Measurements from ENCODE around the gene UPK3BL1. TPM values are rescaled to one million over a fixed set of nuclear protein-coding genes. Genes with fewer than 3 reads are reported as not detected.
"Not testable (repeated sequence)": the region's sequence is repeated elsewhere in the genome, so short reads cannot be mapped to it uniquely, and the experiment has no call there.

UPK3BL1 gene
- polyA plus RNA-seq, 2 donors = 91.5 to 366 TPM

DNA sequence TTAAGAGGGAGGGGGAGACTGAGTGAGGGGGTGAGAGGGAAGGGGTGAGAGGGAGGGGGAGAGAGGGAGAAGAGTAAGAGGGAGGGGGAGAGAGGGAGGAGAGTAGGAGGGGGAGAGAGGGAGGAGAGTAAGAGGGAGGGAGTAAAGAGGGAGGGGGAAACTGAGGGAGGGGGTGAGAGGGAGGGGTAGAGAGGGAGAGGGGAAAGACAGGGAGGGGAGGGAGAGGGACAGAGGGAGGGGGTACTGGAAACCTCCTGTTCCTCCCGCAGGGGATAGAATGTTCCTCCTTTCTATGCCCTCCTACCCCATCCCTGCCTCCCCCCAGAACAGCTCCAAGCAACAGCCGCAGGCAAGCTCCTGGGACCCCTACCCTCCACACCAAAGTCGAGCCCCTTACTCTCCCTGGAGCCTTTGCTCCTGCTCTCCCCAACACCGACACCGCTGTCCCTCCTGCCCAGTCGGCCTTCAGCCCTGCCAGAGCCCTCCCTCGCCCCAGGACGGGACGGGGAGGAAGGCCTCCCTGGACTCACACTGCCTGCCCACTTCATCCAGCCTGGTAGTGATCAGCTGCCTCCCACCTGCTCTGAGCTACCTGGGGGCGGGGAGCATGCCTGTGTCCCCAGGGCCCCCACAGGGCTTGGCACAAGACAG lies 30.8 kb downstream of the UPK3BL1 start:
- H3K36me3 ChIP-seq (ENCODE audit: control insufficient read depth in 2 of 2, insufficient read depth in 2 of 2, low read length in 1 of 2); H3K4me1 ChIP-seq (ENCODE audit: control insufficient read depth in 2 of 2, insufficient read depth in 2 of 2, low read length in 1 of 2); H3K27me3 ChIP-seq (ENCODE audit: control insufficient read depth in 1 of 2, insufficient read depth in 2 of 2, low read length in 2 of 2); H3K9me3 ChIP-seq (ENCODE audit: control insufficient read depth in 2 of 2, insufficient read depth in 1 of 2, low read depth in 1 of 2, low read length in 1 of 2); H3K4me3 ChIP-seq (ENCODE audit: low read depth in 1 of 2, low read length in 2 of 2): not testable (repeated sequence)
- 27 to 35% methylated on average over 6 to 7 of the region's 10 CpGs for WGBS, 2 donors
- H3K27ac ChIP-seq (ENCODE audit: low read depth in 2 of 2, low read length in 1 of 2) = peak overlapping the region in 1 of 2 donors; percentile 15

DNA sequence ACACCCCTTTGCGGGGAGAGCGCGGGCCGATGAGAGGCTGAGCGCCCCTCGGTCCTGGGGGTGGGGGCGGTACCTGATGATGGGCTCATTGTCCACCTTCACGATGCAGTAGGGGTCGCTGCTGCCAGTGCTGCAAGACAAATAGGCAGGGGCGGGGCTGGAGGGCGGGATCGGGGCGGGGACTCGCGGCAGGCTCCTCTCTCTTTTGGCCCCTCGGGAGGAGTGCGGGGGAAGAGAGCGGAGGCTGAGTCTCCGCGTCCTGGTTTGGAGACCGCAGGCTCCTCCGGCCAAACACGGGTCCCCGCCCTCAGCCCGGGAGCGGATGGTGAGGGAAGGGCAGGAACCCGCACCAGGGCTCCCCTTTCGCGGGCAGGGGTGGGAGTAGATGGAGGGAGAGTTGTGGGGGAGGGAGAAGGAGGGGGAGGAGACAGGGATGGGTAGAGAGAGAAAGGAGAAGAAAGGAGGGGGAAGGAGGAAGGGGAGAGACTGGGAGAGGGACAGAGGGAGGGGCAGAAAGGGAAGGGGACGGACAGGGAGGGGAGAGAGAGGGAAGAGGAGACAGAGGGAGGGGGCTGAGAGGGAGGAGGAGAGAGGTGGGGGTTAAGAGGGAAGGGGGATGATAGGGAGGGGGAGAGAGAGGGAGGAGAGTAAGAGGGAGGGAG lies 31.4 kb downstream of the UPK3BL1 start:
- not testable (repeated sequence) for H3K36me3 ChIP-seq (ENCODE audit: control insufficient read depth in 2 of 2, insufficient read depth in 2 of 2, low read length in 1 of 2); H3K4me3 ChIP-seq (ENCODE audit: low read depth in 1 of 2, low read length in 2 of 2); H3K4me1 ChIP-seq (ENCODE audit: control insufficient read depth in 2 of 2, insufficient read depth in 2 of 2, low read length in 1 of 2); H3K27ac ChIP-seq (ENCODE audit: low read depth in 2 of 2, low read length in 1 of 2); H3K9me3 ChIP-seq (ENCODE audit: control insufficient read depth in 2 of 2, insufficient read depth in 1 of 2, low read depth in 1 of 2, low read length in 1 of 2); H3K27me3 ChIP-seq (ENCODE audit: control insufficient read depth in 1 of 2, insufficient read depth in 2 of 2, low read length in 2 of 2)
- WGBS, 2 donors = no CpG with 5 or more reads among the region's 30 CpGs

DNA sequence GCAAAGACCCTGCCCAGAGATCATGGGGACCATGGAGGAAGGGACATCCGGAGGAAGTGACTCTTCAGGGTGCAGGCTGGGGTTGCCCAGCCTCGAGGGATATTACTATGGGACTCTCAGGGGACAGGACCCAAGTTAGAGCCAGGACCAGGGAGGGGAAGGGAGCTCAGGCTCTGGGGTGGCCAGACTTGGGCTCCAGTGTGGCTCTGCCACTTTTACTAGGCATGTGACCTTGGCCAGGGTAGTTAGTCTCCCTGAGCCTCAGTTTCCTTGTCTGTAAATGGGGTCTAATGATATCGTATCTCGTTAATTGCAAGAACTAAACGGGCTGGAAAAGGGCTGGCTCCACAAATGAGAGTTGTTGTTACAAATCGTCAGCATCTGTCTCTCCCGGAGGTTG lies 32.1 kb downstream of the UPK3BL1 start:
- not testable (repeated sequence) for H3K4me1 ChIP-seq (ENCODE audit: control insufficient read depth in 2 of 2, insufficient read depth in 2 of 2, low read length in 1 of 2); H3K36me3 ChIP-seq (ENCODE audit: control insufficient read depth in 2 of 2, insufficient read depth in 2 of 2, low read length in 1 of 2); H3K9me3 ChIP-seq (ENCODE audit: control insufficient read depth in 2 of 2, insufficient read depth in 1 of 2, low read depth in 1 of 2, low read length in 1 of 2); H3K27me3 ChIP-seq (ENCODE audit: control insufficient read depth in 1 of 2, insufficient read depth in 2 of 2, low read length in 2 of 2); H3K4me3 ChIP-seq (ENCODE audit: low read depth in 1 of 2, low read length in 2 of 2)
- no CpG with 5 or more reads among the region's 7 CpGs for WGBS, 2 donors
- peak overlapping the region in 1 of 2 donors; percentile 21 for H3K27ac ChIP-seq (ENCODE audit: low read depth in 2 of 2, low read length in 1 of 2)

DNA sequence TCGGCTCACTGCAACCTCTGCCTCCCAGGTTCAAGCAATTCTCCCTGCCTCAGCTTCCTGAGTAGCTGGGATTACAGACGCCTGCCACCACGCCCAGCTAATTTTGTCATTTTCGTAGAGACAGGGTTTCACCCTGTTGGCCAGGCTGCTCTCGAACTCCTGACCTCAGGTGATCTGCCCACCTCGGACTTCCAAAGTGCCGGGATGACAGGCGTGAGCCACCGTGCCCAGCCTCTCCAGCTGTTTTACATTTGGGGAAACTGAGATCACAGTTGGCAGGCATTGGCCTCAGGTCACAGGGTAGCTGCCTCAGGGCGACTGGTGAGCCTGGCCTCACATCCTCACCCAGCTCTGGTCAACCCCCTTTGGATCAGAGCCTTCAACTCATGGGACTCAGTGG lies 32.9 kb downstream of the UPK3BL1 start:
- WGBS, 2 donors = 54 to 67% methylated on average over 5 to 6 of the region's 10 CpGs

DNA sequence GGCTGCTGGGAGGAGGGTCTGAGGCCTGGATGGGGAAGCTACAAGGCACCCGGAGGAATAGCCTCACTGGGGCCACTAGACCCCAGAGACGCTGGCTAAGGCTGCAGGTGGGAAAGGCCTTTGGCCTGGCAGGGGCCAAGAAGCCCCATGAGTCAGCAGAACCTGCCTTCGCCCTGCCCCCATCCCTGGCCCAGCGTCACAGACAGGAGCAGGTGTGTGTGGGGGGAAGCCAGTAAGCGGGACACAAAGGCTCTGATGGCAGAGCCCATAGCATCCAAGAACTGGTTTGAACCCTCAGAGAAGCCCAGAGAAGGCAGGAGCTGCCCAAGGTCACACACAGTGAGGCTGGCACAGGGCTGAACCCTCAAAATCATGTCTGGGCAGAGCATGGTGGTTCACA lies 35.7 kb downstream of the UPK3BL1 start:
- H3K4me3 ChIP-seq (ENCODE audit: low read depth in 1 of 2, low read length in 2 of 2); H3K27me3 ChIP-seq (ENCODE audit: control insufficient read depth in 1 of 2, insufficient read depth in 2 of 2, low read length in 2 of 2); H3K4me1 ChIP-seq (ENCODE audit: control insufficient read depth in 2 of 2, insufficient read depth in 2 of 2, low read length in 1 of 2); H3K36me3 ChIP-seq (ENCODE audit: control insufficient read depth in 2 of 2, insufficient read depth in 2 of 2, low read length in 1 of 2); H3K9me3 ChIP-seq (ENCODE audit: control insufficient read depth in 2 of 2, insufficient read depth in 1 of 2, low read depth in 1 of 2, low read length in 1 of 2); H3K27ac ChIP-seq (ENCODE audit: low read depth in 2 of 2, low read length in 1 of 2): not testable (repeated sequence)
- no CpG with 5 or more reads among the region's 5 CpGs for WGBS, 2 donors

More for the DNA sequence above, 32.9 kb downstream of the UPK3BL1 start:
- not testable (repeated sequence) for H3K27ac ChIP-seq (ENCODE audit: low read depth in 2 of 2, low read length in 1 of 2); H3K4me3 ChIP-seq (ENCODE audit: low read depth in 1 of 2, low read length in 2 of 2); H3K4me1 ChIP-seq (ENCODE audit: control insufficient read depth in 2 of 2, insufficient read depth in 2 of 2, low read length in 1 of 2); H3K9me3 ChIP-seq (ENCODE audit: control insufficient read depth in 2 of 2, insufficient read depth in 1 of 2, low read depth in 1 of 2, low read length in 1 of 2); H3K27me3 ChIP-seq (ENCODE audit: control insufficient read depth in 1 of 2, insufficient read depth in 2 of 2, low read length in 2 of 2); H3K36me3 ChIP-seq (ENCODE audit: control insufficient read depth in 2 of 2, insufficient read depth in 2 of 2, low read length in 1 of 2)

DNA sequence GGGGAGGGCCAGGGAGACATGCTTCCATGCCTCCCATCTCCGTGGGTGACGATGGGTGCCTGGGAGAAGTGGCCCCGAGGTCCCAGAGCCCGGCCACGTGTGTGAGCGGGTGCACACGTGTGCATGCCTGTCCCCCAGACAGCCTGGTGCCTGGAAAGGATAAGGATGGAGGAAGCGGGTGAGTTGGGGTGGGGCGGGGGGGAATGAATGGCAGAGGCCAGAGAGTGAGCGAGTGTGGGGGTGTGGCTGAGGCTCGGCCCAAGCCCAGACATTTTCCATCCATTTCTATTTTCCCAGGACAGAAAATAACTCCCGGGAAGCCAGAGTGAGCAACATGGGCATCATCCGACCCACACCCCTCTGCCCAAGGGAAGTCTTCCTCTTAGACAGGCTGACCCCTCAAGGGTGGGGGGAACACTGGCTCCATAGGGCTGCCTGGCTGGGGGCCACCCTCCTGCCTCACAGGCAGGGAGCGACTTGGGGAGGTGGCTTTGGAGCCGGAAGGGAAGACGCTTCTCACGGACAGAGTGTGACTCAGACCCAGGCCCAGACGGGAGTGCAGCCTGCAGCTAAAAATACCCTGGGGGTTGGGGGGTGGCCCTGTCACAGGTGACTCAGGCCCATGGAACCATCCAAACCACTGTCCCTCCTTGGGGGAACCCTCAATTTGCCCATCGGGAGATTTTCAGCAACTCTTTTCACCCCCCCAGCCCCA lies 38.0 kb downstream of the UPK3BL1 start:
- not testable (repeated sequence) for H3K4me3 ChIP-seq (ENCODE audit: low read depth in 1 of 2, low read length in 2 of 2); H3K27ac ChIP-seq (ENCODE audit: low read depth in 2 of 2, low read length in 1 of 2); H3K36me3 ChIP-seq (ENCODE audit: control insufficient read depth in 2 of 2, insufficient read depth in 2 of 2, low read length in 1 of 2); H3K4me1 ChIP-seq (ENCODE audit: control insufficient read depth in 2 of 2, insufficient read depth in 2 of 2, low read length in 1 of 2); H3K27me3 ChIP-seq (ENCODE audit: control insufficient read depth in 1 of 2, insufficient read depth in 2 of 2, low read length in 2 of 2); H3K9me3 ChIP-seq (ENCODE audit: control insufficient read depth in 2 of 2, insufficient read depth in 1 of 2, low read depth in 1 of 2, low read length in 1 of 2)
- 22% methylated on average over 5 of the region's 19 CpGs; no CpG with 5 or more reads in 1 of the 2 donors for WGBS, 2 donors

GRCh38 chr7:102602317-102602716 lies 40.3 kb downstream of the UPK3BL1 start:
- H3K27me3 ChIP-seq (ENCODE audit: control insufficient read depth in 1 of 2, insufficient read depth in 2 of 2, low read length in 2 of 2); H3K9me3 ChIP-seq (ENCODE audit: control insufficient read depth in 2 of 2, insufficient read depth in 1 of 2, low read depth in 1 of 2, low read length in 1 of 2); H3K4me3 ChIP-seq (ENCODE audit: low read depth in 1 of 2, low read length in 2 of 2); H3K4me1 ChIP-seq (ENCODE audit: control insufficient read depth in 2 of 2, insufficient read depth in 2 of 2, low read length in 1 of 2); H3K36me3 ChIP-seq (ENCODE audit: control insufficient read depth in 2 of 2, insufficient read depth in 2 of 2, low read length in 1 of 2); H3K27ac ChIP-seq (ENCODE audit: low read depth in 2 of 2, low read length in 1 of 2): not testable (repeated sequence)
- no CpG with 5 or more reads among the region's 12 CpGs for WGBS, 2 donors

DNA sequence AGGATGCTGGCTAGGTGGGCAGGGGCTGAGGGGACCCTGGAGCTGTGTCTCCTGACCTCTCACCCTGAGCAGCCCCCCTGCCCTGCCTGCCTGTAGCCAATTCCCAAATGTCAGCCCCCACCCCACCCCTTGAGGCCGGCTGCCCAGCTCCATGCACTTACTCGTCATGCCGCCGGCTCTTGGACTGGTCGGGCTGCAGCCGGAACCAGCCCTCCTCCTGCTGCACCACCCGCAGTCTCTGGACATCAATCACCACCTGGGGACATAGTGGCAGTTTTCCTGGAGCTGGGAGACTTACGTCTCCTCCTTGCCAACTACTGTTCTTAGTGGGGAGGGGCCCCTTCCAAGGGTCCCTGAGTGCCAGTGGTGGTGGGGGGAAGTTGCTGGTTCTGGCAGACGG lies 42.9 kb downstream of the UPK3BL1 start:
- H3K36me3 ChIP-seq (ENCODE audit: control insufficient read depth in 2 of 2, insufficient read depth in 2 of 2, low read length in 1 of 2); H3K27ac ChIP-seq (ENCODE audit: low read depth in 2 of 2, low read length in 1 of 2); H3K27me3 ChIP-seq (ENCODE audit: control insufficient read depth in 1 of 2, insufficient read depth in 2 of 2, low read length in 2 of 2); H3K4me3 ChIP-seq (ENCODE audit: low read depth in 1 of 2, low read length in 2 of 2); H3K9me3 ChIP-seq (ENCODE audit: control insufficient read depth in 2 of 2, insufficient read depth in 1 of 2, low read depth in 1 of 2, low read length in 1 of 2); H3K4me1 ChIP-seq (ENCODE audit: control insufficient read depth in 2 of 2, insufficient read depth in 2 of 2, low read length in 1 of 2): not testable (repeated sequence)
- WGBS, 2 donors = no CpG with 5 or more reads among the region's 9 CpGs

DNA sequence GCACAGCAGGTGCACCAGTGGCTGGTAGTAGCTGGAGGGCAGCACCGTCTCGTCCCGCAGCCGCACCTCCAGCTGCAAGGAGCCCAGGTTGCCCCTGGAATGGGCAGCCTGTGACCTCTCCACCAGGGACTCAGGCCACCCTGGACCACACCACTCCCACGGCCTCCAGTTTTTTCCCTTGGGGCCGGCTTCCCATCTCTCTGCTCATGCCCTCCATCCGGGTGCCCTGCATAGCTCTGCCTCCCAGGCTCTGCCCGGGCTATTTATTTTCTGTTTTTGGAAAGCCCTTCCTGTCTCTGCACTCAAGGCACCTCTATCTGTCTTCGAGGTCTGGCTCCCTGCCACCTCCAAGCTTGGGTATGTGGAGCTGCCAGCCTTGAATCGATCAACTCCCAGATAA lies 46.6 kb downstream of the UPK3BL1 start:
- 77 to 78% methylated on average over 4 of the region's 10 CpGs for WGBS, 2 donors
- not testable (repeated sequence) for H3K4me3 ChIP-seq (ENCODE audit: low read depth in 1 of 2, low read length in 2 of 2); H3K4me1 ChIP-seq (ENCODE audit: control insufficient read depth in 2 of 2, insufficient read depth in 2 of 2, low read length in 1 of 2); H3K9me3 ChIP-seq (ENCODE audit: control insufficient read depth in 2 of 2, insufficient read depth in 1 of 2, low read depth in 1 of 2, low read length in 1 of 2); H3K27ac ChIP-seq (ENCODE audit: low read depth in 2 of 2, low read length in 1 of 2); H3K36me3 ChIP-seq (ENCODE audit: control insufficient read depth in 2 of 2, insufficient read depth in 2 of 2, low read length in 1 of 2); H3K27me3 ChIP-seq (ENCODE audit: control insufficient read depth in 1 of 2, insufficient read depth in 2 of 2, low read length in 2 of 2)

Data from esophagus (tissue), 2 donors.